HL-60/S4 treated with retinoic acid at 250 ng/mL for 4 days and 3 days (cell line): ENCODE data around the gene YIPF4.
"Not testable (repeated sequence)": the region's sequence is repeated elsewhere in the genome, so short reads cannot be mapped to it uniquely, and the experiment has no call there.

ENCODE experiments used
- in situ Hi-C: fragments of 300-500 bp; cut with MboI; formaldehyde crosslinking; loops from 2 replicates; pipeline ENCODE4 v1.7.0; 2022; ENCODE audit warnings: low sequenced_read_pairs

The YIPF4 gene

DNA sequence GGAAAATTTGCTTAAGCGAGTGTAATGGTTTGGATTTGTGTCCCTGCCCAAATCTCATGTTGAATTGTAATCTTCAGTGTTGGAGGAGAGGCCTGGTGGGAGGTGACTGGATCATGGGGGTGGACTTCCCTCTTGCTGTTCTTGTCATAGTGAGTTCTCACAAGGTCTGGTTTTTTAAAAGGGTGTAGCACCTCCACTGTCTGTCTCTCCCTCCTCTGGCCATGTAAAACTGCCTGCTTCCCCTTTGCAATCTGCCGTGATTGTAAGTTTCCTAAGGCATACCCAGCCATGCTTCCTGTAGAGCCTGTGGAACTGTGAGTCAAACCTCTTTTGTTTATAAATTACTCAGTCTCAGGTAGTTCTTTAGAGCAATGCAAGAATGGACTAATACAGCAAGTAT lies 6.6 kb downstream of the YIPF4 start:
- in situ Hi-C loops, result no loop called here

DNA sequence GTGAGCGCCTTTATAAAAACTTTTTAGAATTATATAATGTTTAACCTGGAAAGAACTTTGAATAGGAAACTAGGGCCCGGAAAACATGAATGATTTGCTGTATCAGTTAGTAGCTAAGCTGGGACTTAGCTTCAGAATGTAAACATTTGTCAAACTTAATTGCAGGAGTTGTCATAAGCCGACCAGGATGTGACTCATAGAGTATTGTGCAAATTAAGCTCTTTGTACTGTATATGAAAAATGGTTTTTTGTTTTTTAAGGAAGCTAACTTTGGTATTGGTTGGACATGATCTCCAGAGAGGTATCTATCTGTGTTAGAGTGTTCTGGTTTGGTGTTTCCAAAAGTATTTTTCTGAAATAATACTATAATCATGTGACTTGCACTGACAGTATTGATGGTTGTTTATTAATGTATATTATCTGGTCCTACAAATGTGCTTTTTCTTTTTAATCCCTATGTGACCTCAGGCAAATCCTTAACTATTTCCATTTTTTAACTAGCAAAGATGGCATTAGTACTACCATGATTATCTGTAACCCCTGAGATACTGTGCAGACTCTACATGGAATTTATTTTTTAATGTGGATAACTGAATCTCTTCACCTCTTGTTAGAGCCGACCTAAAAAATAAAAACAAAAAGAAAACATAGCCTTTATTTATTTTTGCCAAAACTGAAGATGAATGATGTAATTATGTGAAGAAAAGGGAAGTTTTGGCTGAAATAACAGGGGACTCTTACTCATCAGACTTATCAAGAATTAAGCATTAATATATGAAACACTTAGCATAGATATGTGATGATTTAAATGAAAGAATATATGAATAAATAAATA lies 11.7 kb downstream of the YIPF4 start:
- in situ Hi-C loops, result no loop called here

DNA sequence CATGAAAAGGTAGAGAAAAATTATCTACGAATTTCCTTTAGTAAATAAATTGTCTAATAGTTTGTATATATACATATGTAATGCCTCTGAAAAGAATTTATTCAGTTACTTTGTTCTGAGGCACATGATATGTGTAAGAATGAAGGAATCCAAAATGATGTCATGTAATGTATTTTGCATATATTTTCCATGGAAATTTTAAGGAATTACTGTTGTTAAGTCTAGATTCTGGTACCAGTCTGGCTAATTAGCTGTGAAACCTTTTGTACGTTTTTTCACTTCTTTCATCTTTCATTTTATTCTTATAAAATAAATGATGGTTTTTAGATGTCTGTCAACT lies 12.3 kb downstream of the YIPF4 start:
- in situ Hi-C loops, result no loop called here

DNA sequence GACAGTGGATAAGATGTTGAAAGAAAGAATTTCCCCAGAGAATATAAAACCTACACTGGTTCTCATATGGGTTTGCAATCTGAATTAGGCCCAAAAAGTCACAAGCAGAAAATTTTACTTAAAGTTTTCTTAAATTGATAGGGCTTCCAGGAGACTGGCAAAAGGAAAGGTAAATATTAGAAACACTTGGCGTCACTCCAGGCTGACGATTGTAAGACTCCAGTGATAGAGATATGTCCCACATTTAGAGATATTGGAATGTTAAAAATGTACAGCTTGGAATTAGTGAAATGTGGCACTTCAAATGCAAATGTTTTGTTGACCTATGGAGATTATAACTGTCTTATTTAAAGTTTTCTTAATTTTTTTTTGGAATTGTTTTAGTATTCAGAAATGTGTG lies 14.0 kb downstream of the YIPF4 start:
- in situ Hi-C loops, result no loop called here

DNA sequence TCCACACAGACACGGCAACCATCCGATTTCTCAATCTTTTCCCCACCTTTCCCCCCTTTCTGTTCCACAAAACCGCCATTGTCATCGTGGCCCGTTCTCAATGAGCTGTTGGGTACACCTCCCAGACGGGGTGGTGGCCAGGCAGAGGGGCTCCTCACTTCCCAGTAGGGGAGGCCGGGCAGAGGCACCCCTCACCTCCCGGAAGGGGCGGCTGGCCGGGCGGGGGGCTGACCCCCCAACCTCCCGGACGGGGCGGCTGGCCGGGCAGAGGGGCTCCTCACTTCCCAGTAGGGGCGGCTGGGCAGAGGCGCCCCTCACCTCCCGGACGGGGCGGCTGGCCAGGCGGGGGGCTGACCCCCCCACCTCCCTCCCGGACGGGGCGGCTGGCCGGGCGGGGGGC lies 15.8 kb downstream of the YIPF4 start:
- in situ Hi-C loops, result not testable (repeated sequence)

DNA sequence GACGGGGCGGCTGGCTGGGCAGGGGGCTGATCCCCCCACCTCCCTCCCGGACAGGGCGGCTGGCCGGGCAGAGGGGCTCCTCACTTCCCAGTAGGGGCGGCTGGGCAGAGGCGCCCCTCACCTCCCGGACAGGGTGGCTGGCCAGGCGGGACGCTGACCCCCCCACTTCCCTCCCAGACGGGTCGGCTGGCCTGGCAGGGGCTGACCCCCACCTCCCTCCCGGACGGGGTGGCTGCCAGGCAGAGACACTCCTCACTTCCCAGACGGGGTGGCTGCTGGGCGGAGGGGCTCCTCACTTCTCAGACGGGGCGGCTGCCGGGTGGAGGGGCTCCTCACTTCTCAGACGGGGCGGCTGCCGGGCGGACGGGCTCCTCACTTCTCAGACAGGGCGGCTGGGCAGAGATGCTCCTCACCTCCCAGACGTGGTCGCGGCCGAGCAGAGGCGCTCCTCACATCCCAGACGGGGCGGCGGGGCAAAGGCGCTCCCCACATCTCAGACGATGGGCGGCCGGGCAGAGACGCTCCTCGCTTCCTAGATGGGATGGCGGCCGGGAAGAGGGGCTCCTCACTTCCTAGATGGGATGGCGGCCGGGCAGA lies 16.4 kb downstream of the YIPF4 start:
- in situ Hi-C loops, result not testable (repeated sequence)

DNA sequence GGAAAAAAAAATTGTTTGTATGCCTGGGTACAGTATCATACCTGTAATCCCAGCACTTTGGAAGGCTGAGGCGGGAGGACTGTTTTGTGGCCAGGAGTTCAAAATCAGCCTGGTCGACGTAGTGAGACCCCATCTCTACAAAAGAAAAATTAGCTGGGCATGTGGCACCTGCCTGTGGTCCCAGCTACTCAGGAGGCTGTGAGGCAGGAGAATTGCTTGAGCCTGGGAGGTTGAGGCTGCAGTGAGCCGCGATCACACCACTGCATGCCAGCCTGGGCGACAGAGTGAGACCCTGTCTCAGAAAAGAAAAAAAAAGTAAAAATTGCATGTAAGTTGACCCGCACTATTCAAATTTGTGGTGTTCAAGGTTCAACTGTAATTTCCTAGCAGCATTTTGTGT lies 32.9 kb downstream of the YIPF4 start:
- in situ Hi-C loops, result no loop called here

DNA sequence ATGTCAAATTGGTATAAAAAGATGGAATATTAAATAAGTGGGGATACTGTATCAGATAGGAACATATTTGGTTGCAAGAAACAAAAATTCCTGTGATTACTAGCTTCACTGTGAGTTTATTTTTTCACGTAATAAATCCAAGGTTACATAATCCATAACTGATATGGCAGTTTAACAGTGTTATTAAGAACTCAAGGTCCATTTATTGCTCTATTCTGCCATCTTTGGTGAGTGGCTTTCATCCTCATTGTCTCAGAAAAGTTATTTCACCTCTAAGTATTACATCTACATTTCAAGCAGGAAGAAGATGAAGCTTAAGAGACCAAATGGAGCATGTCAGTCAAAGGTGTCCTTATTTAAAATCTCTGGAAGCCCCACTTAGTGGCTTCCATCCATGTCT lies 37.2 kb downstream of the YIPF4 start:
- in situ Hi-C loops, result no loop called here

DNA sequence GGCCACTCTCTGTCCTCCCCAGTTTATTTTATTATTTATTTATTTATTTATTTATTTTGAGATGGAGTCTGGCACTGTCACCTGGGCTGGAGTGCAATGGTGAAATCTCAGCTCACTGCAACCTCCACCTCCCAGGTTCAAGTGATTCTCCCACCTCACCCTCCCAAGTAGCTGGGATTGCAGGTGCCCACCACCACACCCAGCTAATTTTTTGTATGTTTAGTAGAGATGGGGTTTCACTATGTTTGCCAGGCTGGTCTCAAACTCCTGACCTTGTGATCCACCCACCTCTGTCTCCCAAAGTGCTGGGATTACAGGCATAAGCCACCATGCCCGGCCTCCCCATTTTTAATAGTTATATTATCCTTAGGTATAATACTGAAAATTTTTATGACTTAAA lies 51.0 kb downstream of the YIPF4 start:
- in situ Hi-C loops, result not testable (repeated sequence)

DNA sequence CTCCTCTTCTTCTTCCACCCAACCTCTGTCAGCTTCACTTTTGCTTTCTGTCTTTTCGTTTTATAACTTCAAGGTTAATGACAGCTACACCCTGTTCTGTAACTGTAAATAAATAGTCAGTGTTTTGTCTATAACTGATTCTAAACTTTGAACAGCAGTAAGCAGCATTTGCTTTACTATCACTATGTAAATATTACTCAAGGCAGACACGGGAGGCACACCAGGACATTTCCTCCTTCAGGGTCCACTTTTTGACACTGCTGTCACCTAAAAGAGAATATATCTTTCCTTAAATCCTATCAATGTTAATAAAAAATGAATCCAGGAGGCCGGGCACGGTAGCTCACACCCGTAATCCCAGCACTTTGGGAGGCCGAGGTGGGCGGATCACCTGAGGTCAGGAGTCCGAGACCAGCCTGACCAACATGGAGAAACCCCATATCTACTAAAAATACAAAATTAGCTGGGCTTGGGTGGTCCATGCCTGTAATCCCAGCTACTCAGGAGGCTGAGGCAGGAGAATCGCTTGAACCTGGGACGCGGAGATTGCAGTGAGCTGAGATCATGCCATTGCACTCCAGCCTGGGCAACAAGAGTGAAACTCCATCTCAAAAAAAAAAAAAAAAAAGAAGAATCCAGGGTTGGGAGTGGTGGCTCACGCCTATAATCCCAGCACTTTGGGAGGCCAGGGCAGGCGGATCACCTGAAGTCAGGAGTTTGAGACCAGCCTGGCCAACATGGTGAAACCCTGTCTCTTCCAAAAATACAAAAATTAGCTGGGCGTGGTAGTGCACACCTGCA lies 51.7 kb downstream of the YIPF4 start:
- in situ Hi-C loops, result not testable (repeated sequence)

DNA sequence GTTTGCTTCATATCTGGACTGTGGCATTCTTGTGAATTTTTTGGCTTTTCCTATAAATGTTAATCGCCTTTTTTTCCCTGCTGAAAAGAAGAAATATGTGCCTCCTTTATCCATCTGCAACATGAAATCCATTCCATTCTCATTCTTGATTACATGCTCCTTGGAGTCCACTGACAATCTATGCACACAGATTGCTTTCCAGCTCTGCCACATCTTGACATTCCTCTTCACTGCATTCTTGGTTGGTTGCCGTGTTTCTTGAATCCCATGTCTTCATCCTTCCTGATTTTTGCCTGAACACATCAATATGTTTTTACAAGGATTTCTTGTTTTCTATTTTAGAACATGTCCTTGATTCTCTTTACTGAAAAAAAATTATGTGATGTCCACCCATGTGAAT lies 52.4 kb downstream of the YIPF4 start:
- in situ Hi-C loops, result no loop called here

DNA sequence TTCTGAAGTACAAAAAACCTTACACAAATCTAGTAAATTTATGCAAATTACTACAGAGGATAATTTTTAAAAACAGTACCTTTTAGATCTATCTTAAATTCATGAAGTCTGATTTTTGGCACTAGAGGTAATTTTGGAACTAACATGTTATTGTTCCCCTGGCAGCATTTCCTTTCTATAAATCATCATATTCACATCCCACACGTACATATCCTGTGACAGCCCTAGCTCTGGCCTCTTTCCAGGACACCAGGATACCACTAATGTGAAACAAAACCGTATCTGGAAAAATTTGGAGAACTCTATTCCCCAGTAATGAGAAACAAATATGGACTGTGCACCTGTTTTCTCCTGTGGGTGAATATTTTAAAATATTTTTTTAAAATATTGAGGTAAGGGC lies 65.1 kb downstream of the YIPF4 start:
- in situ Hi-C loops, result no loop called here

DNA sequence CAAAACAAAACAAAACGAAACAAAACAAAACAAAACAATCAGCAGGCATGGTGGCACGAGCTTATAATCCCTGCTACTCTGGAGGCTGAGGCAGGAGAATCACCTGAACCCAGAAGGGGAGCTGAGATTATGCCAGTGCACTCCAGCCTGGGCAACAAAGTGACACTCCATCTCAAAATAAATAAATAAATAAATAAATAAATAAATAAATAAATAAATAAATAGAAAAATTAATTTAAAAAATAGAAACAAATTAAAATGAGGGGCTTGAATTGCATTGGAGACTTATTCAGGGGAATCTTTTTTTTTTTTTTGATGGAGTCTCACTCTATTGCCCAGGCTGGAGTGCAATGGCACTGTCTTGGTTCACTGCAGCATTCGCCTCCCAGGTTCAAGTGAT lies 73.1 kb downstream of the YIPF4 start:
- in situ Hi-C loops, result not testable (repeated sequence)

DNA sequence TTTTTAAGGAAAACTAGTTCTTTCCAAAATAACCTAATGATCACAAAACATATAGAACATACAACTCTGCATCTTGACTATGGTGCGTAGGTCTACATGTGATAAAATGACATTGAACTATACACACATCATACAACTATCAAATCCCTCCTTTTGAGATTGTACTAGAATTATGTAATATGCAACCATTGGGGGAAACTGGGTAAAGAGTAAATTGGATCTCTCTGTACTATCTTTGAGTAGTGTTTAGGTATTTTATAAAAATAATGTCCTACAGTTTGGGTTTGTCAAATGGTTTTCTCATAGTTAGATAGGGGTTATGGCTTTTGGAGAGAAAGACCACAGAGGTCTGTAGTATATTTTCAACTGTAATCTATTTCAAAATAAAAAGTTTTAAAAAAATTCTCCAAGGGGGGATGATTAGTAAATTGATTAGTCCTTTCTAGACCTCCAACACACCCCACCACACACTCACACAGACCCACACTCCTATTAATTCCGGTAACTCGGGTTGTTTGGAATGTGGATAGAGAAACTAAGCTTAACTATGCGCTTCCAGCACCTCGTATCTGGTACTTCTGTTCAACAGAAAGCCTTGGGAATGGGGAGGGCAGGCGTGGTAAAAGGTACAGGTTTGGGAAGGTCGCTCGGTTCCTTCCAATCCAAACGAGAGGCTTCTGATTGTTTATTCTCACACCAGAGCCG lies 78.4 kb downstream of the YIPF4 start:
- in situ Hi-C loops, result no loop called here

DNA sequence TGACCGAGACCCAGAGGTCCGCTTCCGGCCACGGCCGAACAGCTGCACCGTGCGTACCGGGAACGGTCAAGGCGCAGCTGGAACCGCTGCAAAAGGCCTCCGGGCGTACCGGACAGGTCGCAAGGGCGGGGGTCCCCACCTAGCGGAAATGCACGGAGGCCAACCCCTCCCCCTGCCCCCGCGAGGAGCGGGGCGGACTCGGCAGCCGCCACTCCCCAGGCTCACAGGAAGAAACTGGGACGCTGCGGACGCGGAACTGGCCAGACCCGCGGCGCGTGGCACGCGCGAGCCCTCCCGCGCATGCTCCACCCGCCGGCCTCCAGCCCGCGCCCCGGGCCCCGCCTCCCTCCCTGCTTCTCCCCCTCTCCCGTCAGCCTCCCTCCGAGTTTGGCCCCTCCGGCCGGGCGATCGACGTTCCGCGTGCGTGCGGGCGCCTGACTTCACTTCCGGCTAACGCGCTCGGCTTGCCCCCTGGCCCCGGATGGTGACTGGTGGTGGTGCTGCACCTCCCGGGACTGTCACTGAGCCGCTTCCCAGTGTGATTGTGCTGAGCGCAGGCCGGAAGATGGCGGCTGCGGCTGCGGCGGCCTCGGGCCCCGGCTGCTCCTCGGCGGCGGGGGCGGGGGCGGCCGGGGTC lies 79.1 kb downstream of the YIPF4 start, which contains the start of gene BIRC6:
Gene BIRC6, plus strand, starts transcription at position 343 of the 637 bp plus-strand sequence. Its CDS starts 139 bp downstream, at position 482.
- in situ Hi-C loops, result no loop called here

DNA sequence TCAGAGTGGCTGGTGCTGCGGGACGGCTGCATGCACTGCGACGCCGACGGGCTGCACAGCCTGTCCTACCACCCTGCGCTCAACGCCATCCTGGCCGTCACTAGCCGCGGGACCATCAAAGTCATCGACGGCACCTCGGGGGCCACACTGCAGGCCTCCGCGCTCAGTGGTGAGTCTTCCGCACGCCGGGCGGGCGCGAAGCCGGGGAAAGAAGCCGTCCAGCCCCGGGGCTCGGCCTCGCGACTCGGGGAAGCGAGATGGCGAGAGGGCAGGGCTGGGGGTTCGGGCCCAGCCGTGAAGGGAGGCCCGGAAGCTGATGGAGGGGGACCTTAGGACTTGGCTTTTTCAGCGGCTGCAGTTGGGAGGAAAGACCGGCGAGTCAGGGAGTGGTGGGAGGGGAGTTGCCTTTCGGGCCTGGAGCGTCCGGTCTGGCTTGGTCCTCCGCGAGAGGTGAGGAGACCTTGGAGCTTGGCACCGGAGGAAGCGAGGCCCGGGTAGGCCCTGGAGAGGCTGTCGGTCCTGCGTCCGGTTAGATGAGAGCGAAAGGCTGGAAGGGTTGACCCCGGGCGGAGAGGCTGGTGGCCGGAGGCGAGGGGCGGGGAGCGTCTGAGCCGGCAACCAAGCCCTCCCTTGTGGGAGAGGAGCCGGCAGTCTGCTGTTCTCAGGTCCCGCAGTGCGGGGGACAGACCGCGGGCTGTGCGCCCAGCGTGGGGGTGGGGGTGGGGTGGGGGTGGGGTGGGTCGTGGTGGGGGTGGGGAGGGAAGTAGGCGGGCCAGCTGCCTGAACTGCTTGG lies 79.8 kb downstream of the YIPF4 start:
- in situ Hi-C loops, result no loop called here

DNA sequence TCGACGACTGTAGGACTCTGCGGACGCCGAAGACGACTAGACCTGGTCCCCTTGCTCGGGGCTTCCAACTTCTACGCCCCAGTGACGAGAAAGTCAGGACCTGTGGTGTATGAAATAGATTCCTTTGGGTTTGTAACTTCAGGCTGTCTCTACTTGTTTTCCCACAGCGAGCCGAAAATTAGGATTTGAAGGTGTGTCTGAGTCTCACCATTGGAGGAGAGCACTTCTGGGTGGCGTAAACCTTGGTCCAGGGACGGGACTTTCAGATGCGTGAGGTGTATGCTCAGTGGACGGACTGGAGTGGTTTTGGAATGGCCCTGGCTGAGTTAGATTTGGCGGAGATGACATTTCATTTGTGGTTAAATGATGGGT lies 80.4 kb downstream of the YIPF4 start:
- in situ Hi-C loops, result no loop called here

DNA sequence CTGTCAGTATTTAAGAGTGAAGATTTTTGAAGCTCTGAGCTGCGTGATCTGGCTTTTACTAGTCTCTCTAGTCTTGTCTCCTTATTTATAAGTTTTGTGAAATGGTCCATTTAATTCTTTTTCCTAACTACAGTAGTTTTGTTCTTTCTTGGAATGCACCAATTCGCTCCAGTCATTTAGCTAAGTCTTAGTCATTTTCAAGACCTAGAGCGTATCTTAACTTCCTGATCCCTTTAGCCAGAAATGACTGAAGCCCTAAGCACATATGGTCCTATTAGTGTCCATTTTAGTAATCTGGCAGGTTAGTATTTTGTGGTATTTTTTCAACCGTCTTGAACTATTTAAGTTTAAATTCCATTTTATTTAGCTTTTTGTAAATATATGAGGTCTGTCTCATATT lies 82.7 kb downstream of the YIPF4 start:
- in situ Hi-C loops, result no loop called here

DNA sequence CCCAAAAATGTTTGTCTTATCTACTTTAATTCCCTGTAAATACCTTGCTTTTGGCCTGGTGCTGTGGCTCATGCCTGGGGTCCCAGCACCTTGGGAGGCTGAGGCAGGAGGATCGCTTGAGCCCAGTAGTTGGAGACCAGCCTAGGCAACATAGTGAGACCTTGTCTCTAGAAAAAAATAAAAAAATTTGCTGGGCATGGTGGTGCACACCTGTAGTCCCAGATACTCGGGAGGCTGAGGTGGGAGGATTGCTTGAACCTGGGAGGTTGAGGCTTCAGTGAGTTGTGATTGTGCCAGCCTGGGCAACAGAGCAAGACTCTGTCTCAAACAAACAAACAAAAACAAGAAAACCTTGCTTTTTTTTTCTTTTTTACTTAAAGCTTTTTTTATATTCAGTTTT lies 85.3 kb downstream of the YIPF4 start:
- in situ Hi-C loops, result not testable (repeated sequence)

DNA sequence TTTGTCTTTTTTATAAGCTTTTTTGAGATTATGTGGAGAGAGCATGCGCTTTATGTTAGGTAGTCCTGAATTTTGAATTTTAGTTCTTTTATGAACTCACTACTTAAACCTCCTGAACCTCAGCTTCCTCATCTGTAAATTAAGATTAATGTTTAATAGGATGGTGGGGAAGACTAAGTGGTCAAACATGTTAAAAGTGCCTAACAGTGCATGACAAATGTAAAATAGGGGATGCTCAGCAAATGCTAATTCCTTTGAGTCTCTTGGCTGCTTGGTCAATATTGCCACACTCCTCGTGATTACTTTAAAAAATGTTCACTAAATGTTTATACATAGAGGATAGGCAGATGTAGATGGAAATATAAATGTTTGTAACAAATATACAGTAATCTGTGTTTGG lies 85.9 kb downstream of the YIPF4 start:
- in situ Hi-C loops, result no loop called here
